Activated B cell treated with CpG ODN at 0.5 μM for 24 hours (primary cell): ENCODE data around the gene SDHC. TPM values are rescaled to one million over a fixed set of nuclear protein-coding genes. Genes with fewer than 3 reads are reported as not detected.
A peak's percentile ranks its signal among the peaks of the same experiment; 100 is the strongest.

Experiments
- ATAC-seq: fragments of 200-7000 bp; cut with Tn5 transposase; one replicate; pipeline ENCODE4 v1.10.0; 2021; ENCODE audit warnings: low read depth, mild to moderate bottlenecking, moderate library complexity
- CTCF ChIA-PET: fragments of 350-600 bp; sonication (Branson Sonifier 250); formaldehyde crosslinking; loops from one replicate; lab custom pipeline; 2021; ENCODE audit warnings: antibody characterized with exemption; lab: Charles Lee
- POLR2A ChIA-PET: fragments of 350-600 bp; sonication (Branson Sonifier 250); formaldehyde crosslinking; loops from one replicate; lab custom pipeline; 2021; ENCODE audit warnings: antibody characterized with exemption; lab: Charles Lee
- DNase-seq: peaks from one replicate; pipeline ENCODE4 v3.0.0; 2022
- H3K27ac Mint-ChIP-seq: one replicate; pipeline ENCODE4 v1.8.0; 2020; ENCODE audit warnings: mixed read lengths
- H3K27me3 Mint-ChIP-seq: one replicate; pipeline ENCODE4 v1.8.0; 2021; ENCODE audit warnings: mixed read lengths
- H3K36me3 Mint-ChIP-seq: one replicate; pipeline ENCODE4 v1.8.0; 2021; ENCODE audit warnings: low read depth, mixed read lengths
- H3K4me1 Mint-ChIP-seq: one replicate; pipeline ENCODE4 v1.8.0; 2021; ENCODE audit warnings: mixed read lengths
- H3K4me3 Mint-ChIP-seq: one replicate; pipeline ENCODE4 v1.8.0; 2020; ENCODE audit warnings: mild to moderate bottlenecking, mixed read lengths
- H3K9me3 Mint-ChIP-seq: one replicate; pipeline ENCODE4 v1.8.0; 2020; ENCODE audit warnings: mixed read lengths
- CTCF ChIP-seq: fragments of 200-600 bp; IDR thresholded peaks from one replicate; pipeline ENCODE4 v1.8.0; 2022; ENCODE audit warnings: antibody characterized with exemption, mild to moderate bottlenecking
- intact Hi-C: fragments of 100-400 bp; cut with micrococcal nuclease; formaldehyde crosslinking; loops from one replicate; pipeline ENCODE4 v1.15.1; 2024
- total RNA-seq: library from RNA; stranded (reverse); gene quantifications from 2 replicates; pipeline ENCODE4 v1.2.3, GENCODE V29; 2022

SDHC gene
- total RNA-seq, 1 donor from 2014 or later, result 160 TPM

- ATAC-seq, result no peak
- Mint-ChIP-seq H3K27ac (no peak overlapping the region), H3K36me3 (peaks cover 12% of the 10 kb centered on the region), H3K9me3 (no peaks in the 10 kb centered on the region), H3K4me3 (no peak overlapping the region), H3K27me3 (no peaks in the 10 kb centered on the region), H3K4me1 (peaks cover 30% of the 10 kb centered on the region)
- POLR2A ChIA-PET, result no interaction called here
- no peak for DNase-seq
- CTCF ChIA-PET, result no interaction called here
- intact Hi-C loops, result no loop called here
- TF ChIP-seq CTCF, result no peak
Measured at GRCh38 chr1:161300478-161300877, 13.7 kb upstream of the SDHC start.

GRCh38 chr1:161304927-161305866, 9.0 kb upstream of the SDHC start:
- POLR2A ChIA-PET, result interaction anchor here (0.6 to 2.3 kb wide), 10 partner anchors 9 to 292 kb away, joined by 3 to 26 read pairs (median 8); partner anchors contain the start of genes NDUFS2, SDHC and TOMM40L
- Mint-ChIP-seq H3K27ac (peak overlapping the region; percentile 93), H3K4me3 (peak overlapping the region; percentile 99), H3K9me3 (no peaks in the 10 kb centered on the region), H3K27me3 (no peaks in the 10 kb centered on the region), H3K36me3 (peaks cover 16% of the 10 kb centered on the region), H3K4me1 (peaks cover 44% of the 10 kb centered on the region)
- CTCF ChIA-PET, result interaction anchor here (0.9 to 3.2 kb wide), 5 partner anchors 9 to 139 kb away, joined by 3 to 11 read pairs (median 4); partner anchors contain the start of genes PPOX, SDHC and TOMM40L
- no peak for TF ChIP-seq CTCF
- DNase-seq (no peak), ATAC-seq (no peak)
- intact Hi-C loops, result no loop called here

GRCh38 chr1:161305867-161306519, 8.2 kb upstream of the SDHC start:
- Mint-ChIP-seq H3K36me3 (peaks cover 12% of the 10 kb centered on the region), H3K27ac (peak overlapping the region; percentile 93), H3K9me3 (no peaks in the 10 kb centered on the region), H3K4me1 (peaks cover 44% of the 10 kb centered on the region), H3K4me3 (peak overlapping the region; percentile 99), H3K27me3 (no peaks in the 10 kb centered on the region)
- ATAC-seq (peak; percentile 94), DNase-seq (peak; percentile 78)
- intact Hi-C loops, result loop anchor here (1.0 to 2.0 kb wide), 5 partner anchors 8 to 113 kb away; partner anchors contain the start of genes CFAP126, NDUFS2 and SDHC
- CTCF ChIA-PET, result interaction anchor here (0.9 to 3.2 kb wide), 5 partner anchors 8 to 140 kb away, joined by 3 to 11 read pairs (median 4); partner anchors contain the start of genes PPOX, SDHC and TOMM40L
- TF ChIP-seq CTCF, result no peak
- POLR2A ChIA-PET, result interaction anchor here (0.6 to 2.3 kb wide), 17 partner anchors 9 to 840 kb away, joined by 3 to 26 read pairs (median 4); partner anchors contain the start of genes NDUFS2, SDHC, TOMM40L and USF1

GRCh38 chr1:161307230-161307768, 6.9 kb upstream of the SDHC start:
- DNase-seq (peak; percentile 42), ATAC-seq (peak; percentile 53)
- intact Hi-C loops, result loop anchor here (2.0 kb wide), 2 partner anchors 60 to 114 kb away; partner anchors contain the start of gene CFAP126
- CTCF ChIA-PET, result interaction anchor here (1.7 to 3.2 kb wide), 2 partner anchors 16 to 80 kb away, joined by 4 to 11 read pairs; no protein-coding TSS in a partner anchor
- TF ChIP-seq CTCF, result no peak
- H3K36me3 Mint-ChIP-seq, result peaks cover 12% of the 10 kb centered on the region
- peak overlapping the region; percentile 41 for H3K4me3 Mint-ChIP-seq
- H3K9me3 Mint-ChIP-seq, result no peaks in the 10 kb centered on the region
- H3K27me3 Mint-ChIP-seq, result no peaks in the 10 kb centered on the region
- peak overlapping the region; percentile 93 for H3K27ac Mint-ChIP-seq
- POLR2A ChIA-PET, result interaction anchor here (0.5 to 1.2 kb wide), 5 partner anchors 51 to 248 kb away, joined by 3 to 11 read pairs (median 3); partner anchors contain the start of gene NDUFS2
- H3K4me1 Mint-ChIP-seq, result peaks cover 44% of the 10 kb centered on the region
